Gastrocnemius medialis (tissue), 4 donors: ENCODE data around the gene HOXD10.

Source experiments
- CTCF ChIP-seq, 5 experiments: fragments of 450-650 bp in 3 of 5; fragments of 200-600 bp in 2 of 5; sonication (generic) in 2 of 5; IDR thresholded peaks in 4 of 5; conservative IDR thresholded peaks in 1 of 5; 1 replicate in 4 of 5; 2 replicates in 1 of 5; pipeline ENCODE4 v1.5.1; 2016 to 2019; ENCODE audit warnings: antibody characterized with exemption in 5 of 5, mild to moderate bottlenecking in 3 of 5, moderate library complexity in 3 of 5
- POLR2A ChIP-seq, 2 donors: fragments of 450-650 bp; IDR thresholded peaks; one replicate each; pipeline ENCODE4 v1.6.1; 2017; ENCODE audit warnings: antibody characterized with exemption in 2 of 2, mild to moderate bottlenecking in 2 of 2, moderate library complexity in 2 of 2

- TF ChIP-seq CTCF (IDR thresholded peaks at IDR 0.05 in 4 of 5, conservative IDR thresholded peaks at IDR 0.05 in 1 of 5) (no peak), POLR2A (IDR thresholded peaks at IDR 0.05) (no peak)
Measured at GRCh38 chr2:176095421-176095820, 21.2 kb upstream of the HOXD10 start.
